Measurements from ENCODE around the gene TBC1D16. TPM values are rescaled to one million over a fixed set of nuclear protein-coding genes. Genes with fewer than 3 reads are reported as not detected.

Gene TBC1D16
- total RNA-seq, 1 donor from 2014 or later: 24.7 TPM

DNA sequence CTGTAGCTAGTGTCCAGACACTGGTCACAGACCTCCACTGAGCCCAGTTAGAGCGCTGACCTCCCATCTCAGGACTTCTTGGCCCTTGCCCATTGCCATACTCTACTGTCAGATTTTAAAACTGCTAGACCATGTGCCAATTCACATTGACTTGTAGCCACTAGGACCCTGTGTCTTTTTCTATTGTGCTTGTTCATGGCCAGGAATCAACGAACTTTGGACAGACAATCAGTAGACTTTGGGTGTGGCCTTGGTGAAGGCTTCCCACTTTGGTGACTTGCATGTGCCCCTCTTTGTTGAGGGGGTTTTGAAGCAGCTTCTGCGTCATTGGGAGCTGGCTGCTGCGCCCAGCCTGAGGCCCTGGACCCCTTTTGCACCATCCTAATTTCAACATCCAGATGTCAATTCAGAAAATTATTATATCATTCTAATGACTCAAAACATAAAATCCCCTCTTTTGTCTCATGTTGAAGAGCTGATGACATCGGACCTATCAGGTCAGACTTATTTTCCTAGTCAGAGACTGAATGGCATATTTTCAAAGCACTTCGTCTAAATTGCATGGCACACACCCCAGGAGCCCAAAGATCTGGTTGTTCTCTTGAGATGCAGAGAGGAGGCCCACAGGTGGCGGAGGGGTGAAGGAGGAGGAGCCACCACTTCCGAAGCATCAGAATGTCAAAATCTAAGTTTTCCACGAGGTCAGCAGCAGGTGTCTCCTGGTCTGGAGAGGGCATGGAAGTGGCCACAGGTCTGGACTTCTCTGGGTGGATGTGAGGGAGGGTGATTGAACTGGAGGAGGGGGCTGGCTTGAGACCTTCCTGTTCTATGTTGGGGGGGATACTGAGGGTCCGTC lies 103.0 kb downstream of the TBC1D16 start:
- intact Hi-C loops (cut with DNase I): no loop called here
- Histone ChIP-seq H3K4me3 (no peak overlapping the region), H3K27me3 (ENCODE audit: low read depth) (peaks cover 31% of the 10 kb centered on the region), H3K27ac (no peak overlapping the region), H3K9me3 (no peaks in the 10 kb centered on the region), H3K36me3 (no peaks in the 10 kb centered on the region), H3K4me1 (peaks cover 25% of the 10 kb centered on the region)
- no peak for DNase-seq
- no peak for TF ChIP-seq CTCF (IDR thresholded peaks at IDR 0.05)
- ATAC-seq: no peak

DNA sequence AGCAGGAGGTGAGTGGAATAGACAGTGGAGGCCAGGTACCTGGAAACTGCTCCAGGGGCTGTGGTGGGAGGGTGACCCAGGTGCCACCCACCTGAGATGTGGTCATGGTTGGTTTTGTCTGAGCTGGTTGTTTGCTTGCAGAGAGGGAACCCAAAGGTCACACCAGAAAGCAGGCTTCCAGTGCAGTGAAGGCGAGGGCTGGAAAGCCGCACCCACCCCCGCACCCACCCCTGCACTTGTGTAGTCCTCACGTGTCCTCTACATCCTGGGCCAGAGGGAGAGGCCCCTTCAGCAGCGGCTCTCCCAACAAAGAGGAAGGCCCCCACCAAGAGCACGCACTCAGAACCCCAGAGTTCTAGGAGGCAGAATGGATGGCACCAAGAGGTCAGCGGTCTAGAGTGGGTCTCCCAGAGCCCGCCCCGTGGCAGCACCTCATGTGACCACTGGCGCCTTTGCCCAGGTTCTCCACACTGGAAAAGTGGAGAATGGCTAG lies 103.8 kb downstream of the TBC1D16 start:
- intact Hi-C loops (cut with DNase I): no loop called here
- no peak overlapping the region for H3K27ac ChIP-seq
- no peak overlapping the region for H3K4me3 ChIP-seq
- H3K4me1 ChIP-seq: peaks cover 17% of the 10 kb centered on the region
- no peaks in the 10 kb centered on the region for H3K36me3 ChIP-seq
- H3K27me3 ChIP-seq (ENCODE audit: low read depth): peaks cover 37% of the 10 kb centered on the region
- ATAC-seq (no peak), DNase-seq (no peak)
- no peaks in the 10 kb centered on the region for H3K9me3 ChIP-seq
- no peak for TF ChIP-seq CTCF (IDR thresholded peaks at IDR 0.05)

GRCh38 chr17:79930877-79931816 lies 104.5 kb downstream of the TBC1D16 start:
- intact Hi-C loops (cut with DNase I): no loop called here
- ATAC-seq: no peak
- no peak for DNase-seq
- peaks cover 37% of the 10 kb centered on the region for H3K27me3 ChIP-seq (ENCODE audit: low read depth)
- H3K36me3 ChIP-seq: no peaks in the 10 kb centered on the region
- H3K9me3 ChIP-seq: no peaks in the 10 kb centered on the region
- no peak overlapping the region for H3K4me3 ChIP-seq
- peaks cover 17% of the 10 kb centered on the region for H3K4me1 ChIP-seq
- no peak overlapping the region for H3K27ac ChIP-seq
- TF ChIP-seq CTCF (IDR thresholded peaks at IDR 0.05): no peak

- Histone ChIP-seq H3K36me3 (no peaks in the 10 kb centered on the region), H3K27ac (no peak overlapping the region), H3K27me3 (ENCODE audit: low read depth) (peaks cover 37% of the 10 kb centered on the region), H3K9me3 (no peaks in the 10 kb centered on the region), H3K4me3 (peak overlapping the region; percentile 33), H3K4me1 (peaks cover 22% of the 10 kb centered on the region)
- DNase-seq: no peak
- intact Hi-C loops (cut with DNase I): no loop called here
- TF ChIP-seq CTCF (IDR thresholded peaks at IDR 0.05): no peak
- no peak for ATAC-seq
These were observed 105.4 kb downstream of the TBC1D16 start for GRCh38 chr17:79930062-79930876.

Data from lower lobe of right lung (tissue), 2 donors.